ENCODE measurements around the gene DOP1A. TPM values are rescaled to one million over a fixed set of nuclear protein-coding genes. Genes with fewer than 3 reads are reported as not detected.

DOP1A gene
- total RNA-seq, 4 donors from 2014 or later, result 32.8 to 48.1 (median 36.0) TPM

DNA sequence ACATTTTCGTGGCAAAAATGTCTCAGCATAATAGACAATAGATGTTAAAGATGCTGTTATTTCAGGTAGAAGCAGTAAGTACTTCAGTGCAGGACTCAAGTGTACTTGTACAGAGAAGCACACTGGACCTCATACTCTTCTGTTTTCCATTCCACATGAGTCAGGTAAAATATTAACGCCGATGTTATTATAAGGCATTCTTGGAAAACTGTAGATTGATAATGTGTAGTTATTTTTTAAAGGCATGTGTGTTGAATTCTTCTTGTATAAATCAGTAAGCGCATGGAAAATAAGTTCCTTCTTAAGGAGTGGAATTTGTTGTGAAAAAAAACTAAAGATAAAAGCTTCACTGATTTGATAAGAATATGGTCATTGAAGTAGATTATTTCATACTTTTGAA, 45.8 kb downstream of the DOP1A start:
- H3K9me3 ChIP-seq, result no peaks in the 10 kb centered on the region
- ATAC-seq, result no peak
- H3K4me1 ChIP-seq, result no peaks in the 10 kb centered on the region
- WGBS, 2 donors (ENCODE audit: low coverage in 1 of 2), result 59 to 68% methylated on average over 4 of the region's 4 CpGs
- H3K36me3 ChIP-seq, result peaks cover 0 to 47% of the 10 kb centered on the region in 2 donors
- no peaks in the 10 kb centered on the region for H3K27me3 ChIP-seq
- no peak overlapping the region for H3K4me3 ChIP-seq
- H3K27ac ChIP-seq, result no peak overlapping the region
- TF ChIP-seq EP300 (IDR thresholded peaks at IDR 0.05), result no peak
- TF ChIP-seq, protein P1, sequence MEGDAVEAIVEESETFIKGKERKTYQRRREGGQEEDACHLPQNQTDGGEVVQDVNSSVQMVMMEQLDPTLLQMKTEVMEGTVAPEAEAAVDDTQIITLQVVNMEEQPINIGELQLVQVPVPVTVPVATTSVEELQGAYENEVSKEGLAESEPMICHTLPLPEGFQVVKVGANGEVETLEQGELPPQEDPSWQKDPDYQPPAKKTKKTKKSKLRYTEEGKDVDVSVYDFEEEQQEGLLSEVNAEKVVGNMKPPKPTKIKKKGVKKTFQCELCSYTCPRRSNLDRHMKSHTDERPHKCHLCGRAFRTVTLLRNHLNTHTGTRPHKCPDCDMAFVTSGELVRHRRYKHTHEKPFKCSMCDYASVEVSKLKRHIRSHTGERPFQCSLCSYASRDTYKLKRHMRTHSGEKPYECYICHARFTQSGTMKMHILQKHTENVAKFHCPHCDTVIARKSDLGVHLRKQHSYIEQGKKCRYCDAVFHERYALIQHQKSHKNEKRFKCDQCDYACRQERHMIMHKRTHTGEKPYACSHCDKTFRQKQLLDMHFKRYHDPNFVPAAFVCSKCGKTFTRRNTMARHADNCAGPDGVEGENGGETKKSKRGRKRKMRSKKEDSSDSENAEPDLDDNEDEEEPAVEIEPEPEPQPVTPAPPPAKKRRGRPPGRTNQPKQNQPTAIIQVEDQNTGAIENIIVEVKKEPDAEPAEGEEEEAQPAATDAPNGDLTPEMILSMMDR (IDR thresholded peaks at IDR 0.05), result no peak
- TF ChIP-seq POLR2AphosphoS5 (IDR thresholded peaks at IDR 0.05), result no peak
- no peak for TF ChIP-seq POLR2A (IDR thresholded peaks at IDR 0.05)

GRCh38 chr6:83114164-83114563, 46.7 kb downstream of the DOP1A start:
- no peak for ATAC-seq
- TF ChIP-seq, protein P1 (IDR thresholded peaks at IDR 0.05), result no peak
- H3K36me3 ChIP-seq, result peaks cover 0 to 46% of the 10 kb centered on the region in 2 donors
- H3K9me3 ChIP-seq, result no peaks in the 10 kb centered on the region
- 50 to 64% methylated on average over 1 of the region's 1 CpG for WGBS, 2 donors (ENCODE audit: low coverage in 1 of 2)
- H3K4me3 ChIP-seq, result no peak overlapping the region
- H3K27me3 ChIP-seq, result no peaks in the 10 kb centered on the region
- H3K27ac ChIP-seq, result no peak overlapping the region
- no peaks in the 10 kb centered on the region for H3K4me1 ChIP-seq

- H3K27ac ChIP-seq, result no peak overlapping the region
- H3K4me1 ChIP-seq, result no peaks in the 10 kb centered on the region
- no peak for ATAC-seq
- TF ChIP-seq, protein P1 (IDR thresholded peaks at IDR 0.05), result no peak
- TF ChIP-seq EP300 (IDR thresholded peaks at IDR 0.05), result no peak
- no peak for TF ChIP-seq POLR2AphosphoS5 (IDR thresholded peaks at IDR 0.05)
- TF ChIP-seq POLR2A (IDR thresholded peaks at IDR 0.05), result no peak
- H3K9me3 ChIP-seq, result no peaks in the 10 kb centered on the region
- no peak overlapping the region for H3K4me3 ChIP-seq
- 86 to 94% methylated on average over 1 of the region's 1 CpG for WGBS, 2 donors (ENCODE audit: low coverage in 1 of 2)
- peaks cover 0 to 50% of the 10 kb centered on the region in 2 donors for H3K36me3 ChIP-seq
- no peaks in the 10 kb centered on the region for H3K27me3 ChIP-seq
Measured at GRCh38 chr6:83117802-83118201, 50.3 kb downstream of the DOP1A start.

GRCh38 chr6:83119742-83120300, 52.4 kb downstream of the DOP1A start:
- Histone ChIP-seq H3K9me3 (no peaks in the 10 kb centered on the region), H3K4me3 (no peak overlapping the region), H3K27me3 (no peaks in the 10 kb centered on the region), H3K36me3 (peaks cover 0 to 70% of the 10 kb centered on the region in 2 donors), H3K4me1 (no peaks in the 10 kb centered on the region), H3K27ac (no peak overlapping the region)
- ATAC-seq, result no peak
- 92 to 94% methylated on average over 2 of the region's 2 CpGs for WGBS, 2 donors (ENCODE audit: low coverage in 1 of 2)
- no peak for TF ChIP-seq EP300 (IDR thresholded peaks at IDR 0.05)
- TF ChIP-seq POLR2AphosphoS5 (IDR thresholded peaks at IDR 0.05), result no peak
- TF ChIP-seq POLR2A (IDR thresholded peaks at IDR 0.05), result no peak
- TF ChIP-seq, protein P1 (IDR thresholded peaks at IDR 0.05), result no peak

GRCh38 chr6:83124553-83124952, 57.1 kb downstream of the DOP1A start:
- Histone ChIP-seq H3K4me1 (no peaks in the 10 kb centered on the region), H3K36me3 (peaks cover 6 to 98% of the 10 kb centered on the region in 2 donors), H3K4me3 (no peak overlapping the region), H3K27me3 (no peaks in the 10 kb centered on the region), H3K9me3 (no peaks in the 10 kb centered on the region), H3K27ac (no peak overlapping the region)
- 89 to 92% methylated on average over 3 of the region's 3 CpGs for WGBS, 2 donors (ENCODE audit: low coverage in 1 of 2)
- ATAC-seq, result no peak
- TF ChIP-seq EP300 (IDR thresholded peaks at IDR 0.05) (no peak), POLR2AphosphoS5 (IDR thresholded peaks at IDR 0.05) (no peak), POLR2A (IDR thresholded peaks at IDR 0.05) (no peak)
- TF ChIP-seq, protein P1 (IDR thresholded peaks at IDR 0.05), result no peak

Data from gastroesophageal sphincter (tissue), 4 donors.